Prostate gland (tissue), 2 donors: Measurements from ENCODE around the gene NFKBIL1. TPM values are rescaled to one million over a fixed set of nuclear protein-coding genes. Genes with fewer than 3 reads are reported as not detected.
"Not testable (repeated sequence)": the region's sequence is repeated elsewhere in the genome, so short reads cannot be mapped to it uniquely, and the experiment has no call there.

Source experiments
- DNase-seq: peaks from one replicate; pipeline ENCODE4 v3.0.0-alpha.2; 2019; ENCODE audit warnings: low spot score
- H3K27ac ChIP-seq, 2 donors: fragments of 200-600 bp; sonication (generic); 2 replicates each; pipeline ENCODE4 v1.5.1; 2017 to 2019
- H3K27me3 ChIP-seq: fragments of 200-600 bp; sonication (generic); replicated peaks from 2 replicates; pipeline ENCODE4 v1.5.1; 2019; ENCODE audit not compliant: insufficient read depth
- H3K36me3 ChIP-seq, 2 donors: fragments of 200-600 bp; sonication (generic); 1 replicate in 1 of 2; 2 replicates in 1 of 2; pipeline versions ENCODE4 v1.5.1 to v1.8.1; 2017 to 2019
- H3K4me1 ChIP-seq: fragments of 200-600 bp; sonication (generic); replicated peaks from 2 replicates; pipeline ENCODE4 v1.5.1; 2019
- H3K4me3 ChIP-seq, 2 donors: fragments of 200-600 bp; sonication (generic); 2 replicates each; pipeline ENCODE4 v1.5.1; 2017 to 2019
- H3K9me3 ChIP-seq: fragments of 200-600 bp; sonication (generic); 2 replicates; pipeline ENCODE4 v1.5.1; 2017
- POLR2A ChIP-seq: fragments of 450-650 bp; IDR thresholded peaks from one replicate; pipeline ENCODE4 v1.6.1; 2016; ENCODE audit warnings: antibody characterized with exemption, mild to moderate bottlenecking
- POLR2AphosphoS5 ChIP-seq: sonication (generic); formaldehyde crosslinking; IDR thresholded peaks from one replicate; pipeline ENCODE4 v1.6.1; 2017; ENCODE audit warnings: antibody characterized with exemption
- WGBS: methylation state at CpG from one replicate; pipeline ENCODE4 v1.1.5; 2018; 5-methylcytosine and 5-hydroxymethylcytosine counted together
- intact Hi-C: fragments of 100-400 bp; cut with DNase I; formaldehyde crosslinking; loops from one replicate; pipeline ENCODE4 v1.14.2; 2022
- total RNA-seq, 2 donors: library from RNA; depleted of rRNA; stranded (reverse); fragments of >200 nt; gene quantifications; one replicate each; pipeline ENCODE4 v1.1.0, GENCODE V29; 2016
- TF ChIP-seq, protein P1 (sequence below), 4 experiments: fragments of 200-600 bp in 2 of 4; fragments of 450-650 bp in 2 of 4; sonication (generic) in 2 of 4; IDR thresholded peaks; 1 replicate in 3 of 4; 2 replicates in 1 of 4; pipeline ENCODE4 v1.5.1; 2016 to 2019; ENCODE audit warnings: antibody characterized with exemption in 4 of 4, mild to moderate bottlenecking in 2 of 4, moderate library complexity in 2 of 4

The NFKBIL1 gene, protein sequence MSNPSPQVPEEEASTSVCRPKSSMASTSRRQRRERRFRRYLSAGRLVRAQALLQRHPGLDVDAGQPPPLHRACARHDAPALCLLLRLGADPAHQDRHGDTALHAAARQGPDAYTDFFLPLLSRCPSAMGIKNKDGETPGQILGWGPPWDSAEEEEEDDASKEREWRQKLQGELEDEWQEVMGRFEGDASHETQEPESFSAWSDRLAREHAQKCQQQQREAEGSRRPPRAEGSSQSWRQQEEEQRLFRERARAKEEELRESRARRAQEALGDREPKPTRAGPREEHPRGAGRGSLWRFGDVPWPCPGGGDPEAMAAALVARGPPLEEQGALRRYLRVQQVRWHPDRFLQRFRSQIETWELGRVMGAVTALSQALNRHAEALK
- total RNA-seq: 10 to 100 TPM; 38.0 to 48.7 TPM

DNA sequence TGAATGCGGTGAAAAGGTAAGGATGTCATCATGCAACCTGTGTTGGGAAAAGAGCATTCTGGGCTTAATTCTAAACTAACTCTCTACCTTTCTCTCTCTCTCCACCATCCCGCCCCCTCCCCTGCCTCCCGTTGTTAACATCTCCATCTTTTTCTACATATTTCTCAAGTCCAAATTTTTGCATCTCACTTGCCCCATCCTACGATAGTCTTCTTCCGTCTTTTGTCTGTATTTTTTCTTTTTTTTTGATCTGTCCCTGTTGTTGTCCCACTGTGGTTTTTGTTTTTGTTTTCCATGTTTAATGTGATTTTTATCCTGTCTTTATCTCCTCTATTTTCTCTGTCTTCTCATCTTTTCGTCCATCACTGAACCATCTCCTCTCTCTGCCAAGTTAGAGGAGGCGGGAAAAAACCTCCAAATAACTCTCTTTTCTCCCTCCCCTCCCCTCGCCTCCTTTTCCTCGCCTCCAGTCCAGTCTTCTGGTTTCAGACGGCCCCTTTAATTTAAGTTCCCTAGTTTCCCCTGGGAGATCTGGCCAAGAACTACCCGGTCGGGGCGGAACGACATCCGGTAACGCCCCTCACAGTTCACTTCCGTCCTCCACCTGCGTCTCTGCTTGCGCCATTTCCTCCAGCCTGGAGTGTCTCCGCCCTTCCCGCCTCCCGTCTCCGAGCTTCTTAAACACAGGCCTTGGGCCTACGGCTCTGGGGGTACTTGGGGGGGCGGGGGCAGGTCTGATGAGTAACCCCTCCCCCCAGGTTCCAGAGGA lies at the start of gene NFKBIL1:
TSS of gene NFKBIL1 (plus strand) at position 651 of the 769 bp plus-strand sequence. CDS start at position 738, 87 bp downstream.
- Histone ChIP-seq H3K4me1 (peaks cover 6% of the 10 kb centered on the region), H3K36me3 (no peaks in the 10 kb centered on the region), H3K27ac (peak within 1 kb of the TSS; percentile 81 to 90), H3K4me3 (peak within 1 kb of the TSS; percentile 35 to 43), H3K27me3 (no peaks in the 10 kb centered on the region), H3K9me3 (no peaks in the 10 kb centered on the region)
- TF ChIP-seq POLR2AphosphoS5 (peak; percentile 98), POLR2A (peak; percentile 70)
- TF ChIP-seq, protein P1, sequence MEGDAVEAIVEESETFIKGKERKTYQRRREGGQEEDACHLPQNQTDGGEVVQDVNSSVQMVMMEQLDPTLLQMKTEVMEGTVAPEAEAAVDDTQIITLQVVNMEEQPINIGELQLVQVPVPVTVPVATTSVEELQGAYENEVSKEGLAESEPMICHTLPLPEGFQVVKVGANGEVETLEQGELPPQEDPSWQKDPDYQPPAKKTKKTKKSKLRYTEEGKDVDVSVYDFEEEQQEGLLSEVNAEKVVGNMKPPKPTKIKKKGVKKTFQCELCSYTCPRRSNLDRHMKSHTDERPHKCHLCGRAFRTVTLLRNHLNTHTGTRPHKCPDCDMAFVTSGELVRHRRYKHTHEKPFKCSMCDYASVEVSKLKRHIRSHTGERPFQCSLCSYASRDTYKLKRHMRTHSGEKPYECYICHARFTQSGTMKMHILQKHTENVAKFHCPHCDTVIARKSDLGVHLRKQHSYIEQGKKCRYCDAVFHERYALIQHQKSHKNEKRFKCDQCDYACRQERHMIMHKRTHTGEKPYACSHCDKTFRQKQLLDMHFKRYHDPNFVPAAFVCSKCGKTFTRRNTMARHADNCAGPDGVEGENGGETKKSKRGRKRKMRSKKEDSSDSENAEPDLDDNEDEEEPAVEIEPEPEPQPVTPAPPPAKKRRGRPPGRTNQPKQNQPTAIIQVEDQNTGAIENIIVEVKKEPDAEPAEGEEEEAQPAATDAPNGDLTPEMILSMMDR (IDR thresholded peaks at IDR 0.05): no peak
- intact Hi-C loops: loop anchor here (1.0 kb wide), 1 partner anchor 51 kb away; no protein-coding TSS in a partner anchor
- peak; percentile 96 for DNase-seq
- WGBS: under 1% methylated on average over 25 of the region's 25 CpGs

DNA sequence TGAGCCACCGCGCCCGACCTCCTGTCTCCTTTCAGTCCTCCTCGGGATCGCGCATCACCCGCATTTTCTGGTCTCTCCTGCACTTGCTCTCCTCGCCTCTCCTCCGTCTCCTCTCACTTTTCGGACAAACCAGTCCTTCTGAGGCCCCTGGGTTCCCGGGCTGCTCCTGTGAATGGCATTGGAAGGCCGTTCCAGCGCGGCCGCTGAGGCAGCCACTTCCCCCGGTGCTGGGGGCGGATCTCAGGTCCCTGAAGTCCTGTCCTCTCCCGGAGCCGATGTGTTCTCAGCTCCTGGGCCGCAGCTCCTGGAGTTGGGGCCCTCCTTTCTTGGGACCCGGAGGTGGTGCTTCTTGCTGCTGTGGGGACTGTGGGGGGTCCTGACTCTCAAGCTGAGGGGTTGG lies 48.7 kb upstream of the NFKBIL1 start:
- H3K36me3 ChIP-seq: no peaks in the 10 kb centered on the region
- H3K27me3 ChIP-seq: no peaks in the 10 kb centered on the region
- H3K4me1 ChIP-seq: no peaks in the 10 kb centered on the region
- intact Hi-C loops: no loop called here
- H3K27ac ChIP-seq: no peak overlapping the region
- whole genome bisulfite sequencing: 6% methylated on average over 10 of the region's 21 CpGs
- H3K4me3 ChIP-seq: no peak overlapping the region
- DNase-seq: no peak
- TF ChIP-seq POLR2A (no peak), POLR2AphosphoS5 (no peak)
- TF ChIP-seq, protein P1 (IDR thresholded peaks at IDR 0.05): no peak
- H3K9me3 ChIP-seq: no peaks in the 10 kb centered on the region

DNA sequence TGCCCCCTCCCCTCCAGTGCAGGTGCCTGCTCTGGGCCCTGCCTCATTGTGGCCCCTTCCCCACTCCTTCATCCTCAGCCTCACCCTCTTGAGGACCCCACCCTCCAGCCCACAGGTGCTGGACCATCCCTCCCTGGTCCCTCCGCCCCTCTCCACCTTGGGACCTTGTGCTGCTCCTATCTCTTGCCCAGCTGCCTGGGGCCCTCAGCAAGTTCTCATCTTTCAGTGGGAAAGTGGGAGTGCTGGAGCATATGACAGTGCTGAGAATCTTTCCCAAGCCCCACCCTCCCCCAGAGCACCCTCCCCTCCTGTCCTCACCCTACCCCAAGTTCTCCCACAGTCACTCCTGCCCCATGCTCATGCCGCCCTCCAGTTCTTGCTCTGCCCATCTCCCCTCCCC lies 47.8 kb upstream of the NFKBIL1 start:
- H3K36me3 ChIP-seq, H3K9me3 ChIP-seq, DNase-seq, intact Hi-C loops, H3K27me3 ChIP-seq, H3K4me1 ChIP-seq, H3K27ac ChIP-seq, H3K4me3 ChIP-seq: not testable (repeated sequence)
- 75% methylated on average over 2 of the region's 2 CpGs for WGBS

DNA sequence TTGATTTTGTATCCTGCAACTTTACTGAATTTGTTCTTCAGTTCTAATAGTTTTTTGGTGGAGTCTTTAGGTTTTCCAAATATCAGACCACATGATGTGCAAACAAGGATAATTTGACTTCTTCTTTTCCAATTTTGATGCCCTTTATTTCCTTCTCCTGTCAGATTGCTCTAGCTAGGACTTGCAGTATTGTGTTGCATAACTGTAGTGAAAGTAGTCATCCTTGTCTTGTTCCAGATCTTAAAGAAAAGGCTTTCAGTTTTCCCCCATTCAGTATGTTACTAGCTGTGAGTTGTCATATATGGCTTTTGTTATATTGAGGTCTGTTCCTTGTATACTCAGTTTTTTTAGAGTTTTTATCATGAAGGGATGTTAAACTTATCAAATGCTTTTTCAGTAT lies 44.8 kb upstream of the NFKBIL1 start:
- Histone ChIP-seq H3K4me3 (no peak overlapping the region), H3K4me1 (no peaks in the 10 kb centered on the region), H3K36me3 (no peaks in the 10 kb centered on the region), H3K27ac (no peak overlapping the region), H3K27me3 (no peaks in the 10 kb centered on the region), H3K9me3 (no peaks in the 10 kb centered on the region)
- intact Hi-C loops: no loop called here
- no peak for DNase-seq
- TF ChIP-seq POLR2AphosphoS5 (no peak), POLR2A (no peak)
- TF ChIP-seq, protein P1 (IDR thresholded peaks at IDR 0.05): no peak

DNA sequence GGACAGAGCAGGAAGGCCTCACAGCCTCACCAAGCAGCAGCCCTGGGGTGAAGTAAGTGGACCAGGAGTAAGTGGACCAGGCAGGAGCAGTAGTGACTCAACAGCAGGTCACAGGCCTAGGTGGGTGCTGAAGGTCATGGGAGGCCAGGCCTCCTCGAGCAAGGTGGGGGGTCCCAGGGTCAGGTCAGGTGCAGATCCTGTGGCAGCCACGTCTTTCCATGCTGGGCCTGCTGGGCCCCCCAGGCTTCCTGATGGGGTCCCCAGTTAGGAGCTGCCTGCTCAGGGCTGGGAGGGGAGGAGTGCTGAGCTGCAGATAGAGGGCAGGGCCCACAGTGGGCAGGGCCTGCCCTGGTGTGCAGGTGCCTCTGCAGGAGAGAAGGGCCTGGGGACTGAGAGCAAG lies 38.4 kb upstream of the NFKBIL1 start:
- H3K9me3 ChIP-seq, intact Hi-C loops, DNase-seq, H3K27ac ChIP-seq, H3K27me3 ChIP-seq, H3K4me1 ChIP-seq, H3K36me3 ChIP-seq, H3K4me3 ChIP-seq: not testable (repeated sequence)
- WGBS: 45% methylated on average over 2 of the region's 2 CpGs
